ENCODE measurements around the gene EEF1AKMT4.

Gene EEF1AKMT4

GRCh38 chr3:184299488-184300377, 50.3 kb downstream of the EEF1AKMT4 start:
- DNase-seq (ENCODE audit: low spot score): no peak

DNA sequence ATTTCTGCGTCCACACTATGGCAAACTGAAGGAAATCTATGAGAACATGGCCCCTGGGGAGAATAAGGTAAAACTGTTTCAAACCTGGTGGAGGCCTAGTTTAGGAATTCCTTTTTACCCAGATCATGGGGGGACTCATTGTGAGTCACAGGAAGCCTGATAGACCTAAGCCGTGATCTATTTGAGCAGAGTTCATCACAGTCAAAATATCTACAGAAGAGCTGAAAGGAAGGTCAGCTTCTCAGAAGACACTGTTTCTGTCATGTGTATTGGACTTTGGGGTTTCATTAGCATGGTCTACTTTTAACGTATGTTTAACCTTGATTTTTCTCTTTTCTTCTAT, 50.9 kb downstream of the EEF1AKMT4 start:
- no peak for DNase-seq (ENCODE audit: low spot score)

GRCh38 chr3:184305577-184305976, 56.1 kb downstream of the EEF1AKMT4 start:
- no peak for DNase-seq (ENCODE audit: low spot score)

GRCh38 chr3:184306341-184306972, 57.0 kb downstream of the EEF1AKMT4 start:
- no peak for DNase-seq (ENCODE audit: low spot score)

GRCh38 chr3:184307915-184308314, 58.4 kb downstream of the EEF1AKMT4 start:
- no peak for DNase-seq (ENCODE audit: low spot score)

Data from pons (tissue), 1 donor.